ENCODE measurements around the gene VPS37B.

GRCh38 chr12:122894193-122895121, 1.5 kb downstream of the VPS37B start:
- no peak for TF ChIP-seq CTCF (IDR thresholded peaks at IDR 0.05)
- no peak for TF ChIP-seq EP300 (IDR thresholded peaks at IDR 0.05)
- no peak for TF ChIP-seq POLR2A (IDR thresholded peaks at IDR 0.05; ENCODE audit: low read depth)

All from esophagus muscularis mucosa (tissue), 4 donors.